HepG2 (cell line): ENCODE measurements around the gene FTL. TPM values are rescaled to one million over a fixed set of nuclear protein-coding genes. Genes with fewer than 3 reads are reported as not detected.

Experiments
- BORCS8-MEF2B ChIP-seq: sonication (generic); formaldehyde crosslinking; IDR thresholded peaks from 2 replicates; pipeline ENCODE4 v1.8.0; 2022; ENCODE audit warnings: mild to moderate bottlenecking, missing genetic modification reagents
- FOXP1 ChIP-seq, 2 experiments: fragments of 450-650 bp in 1 of 2; IDR thresholded peaks; 2 replicates each; pipeline ENCODE4 v1.6.1; 2017 to 2018; ENCODE audit warnings: antibody characterized with exemption in 1 of 2
- MED1 ChIP-seq: sonication (generic); formaldehyde crosslinking; IDR thresholded peaks from 2 replicates; pipeline ENCODE4 v1.4.0; 2020; ENCODE audit warnings: missing genetic modification reagents
- MTERF4 ChIP-seq: sonication (generic); formaldehyde crosslinking; IDR thresholded peaks from 2 replicates; pipeline ENCODE4 v1.8.0; 2023; ENCODE audit warnings: mild to moderate bottlenecking, missing genetic modification reagents
- NPAS2 ChIP-seq: sonication (generic); formaldehyde crosslinking; IDR thresholded peaks from 2 replicates; pipeline ENCODE4 v1.8.0; 2022; ENCODE audit warnings: mild to moderate bottlenecking, missing genetic modification reagents, borderline replicate concordance
- NR3C1 ChIP-seq: sonication (generic); formaldehyde crosslinking; IDR thresholded peaks from 2 replicates; pipeline ENCODE4 v1.4.0; 2020; ENCODE audit warnings: missing genetic modification reagents
- RXRA ChIP-seq: sonication (generic); formaldehyde crosslinking; IDR thresholded peaks from 2 replicates; pipeline ENCODE4 v1.5.1; 2020; ENCODE audit warnings: missing genetic modification reagents
- TIGD3 ChIP-seq: sonication (generic); formaldehyde crosslinking; IDR thresholded peaks from 2 replicates; pipeline ENCODE4 v1.5.1; 2020; ENCODE audit warnings: mild to moderate bottlenecking, missing genetic modification reagents, borderline replicate concordance
- TRIM24 ChIP-seq: sonication (generic); formaldehyde crosslinking; IDR thresholded peaks from 2 replicates; pipeline ENCODE4 v1.8.0; 2022; ENCODE audit warnings: mild to moderate bottlenecking, missing genetic modification reagents
- ZBTB34 ChIP-seq: sonication (generic); formaldehyde crosslinking; IDR thresholded peaks from 2 replicates; pipeline ENCODE4 v1.8.0; 2022; ENCODE audit warnings: mild to moderate bottlenecking, missing genetic modification reagents
- ZNF235 ChIP-seq: sonication (generic); formaldehyde crosslinking; IDR thresholded peaks from 2 replicates; pipeline ENCODE4 v1.8.1; 2023; ENCODE audit warnings: mild to moderate bottlenecking, missing genetic modification reagents, borderline replicate concordance
- ZNF431 ChIP-seq: sonication (generic); formaldehyde crosslinking; IDR thresholded peaks from 2 replicates; pipeline ENCODE4 v1.9.0; 2022; ENCODE audit warnings: missing genetic modification reagents, low read depth, mild to moderate bottlenecking, borderline replicate concordance
- ZNF468 ChIP-seq: sonication (generic); formaldehyde crosslinking; IDR thresholded peaks from 2 replicates; pipeline ENCODE4 v1.8.0; 2022; ENCODE audit warnings: mild to moderate bottlenecking, moderate library complexity, missing genetic modification reagents
- ZNF513 ChIP-seq: sonication (generic); formaldehyde crosslinking; conservative IDR thresholded peaks from 2 replicates; pipeline ENCODE4 v1.5.0; 2020; ENCODE audit warnings: missing genetic modification reagents
- ZNF605 ChIP-seq: sonication (generic); formaldehyde crosslinking; IDR thresholded peaks from 2 replicates; pipeline ENCODE4 v1.8.0; 2022; ENCODE audit warnings: mild to moderate bottlenecking, missing genetic modification reagents
- polyA plus RNA-seq, 8 experiments: library from polyadenylated mRNA; depleted of rRNA in 3 of 8; stranded (reverse) in 7 of 8; unstranded in 1 of 8; fragments of >200 nt; fragmentation: Illumina TruSeq in 4 of 8; extraction: Trizol in 4 of 8; gene quantifications; 2 replicates each; pipeline versions ENCODE4 v1.2.1 to v1.2.3, GENCODE V29; 2011 to 2016; ENCODE audit warnings: low read depth in 4 of 8, missing spikeins in 1 of 8, mixed read lengths in 1 of 8; ENCODE audit not compliant: insufficient read depth in 1 of 8
- total RNA-seq, 5 experiments: library from RNA; depleted of rRNA; stranded (reverse); fragments of >200 nt; fragmentation: Illumina TruSeq; extraction: Trizol; gene quantifications; 2 replicates each; pipeline ENCODE4 v1.2.3, GENCODE V29; 2016; ENCODE audit warnings: low read depth in 1 of 5

The FTL gene
- total and polyA plus RNA-seq, 2 of the 13 experiments (the other 11 are each of a cell fraction or from before 2014, with no cell fraction given): 2,721 to 8,800 TPM

GRCh38 chr19:48933382-48933932 is 31.7 kb upstream of the FTL start, which contains the start of gene DHDH (continued):
- TF ChIP-seq ZBTB34 (CRISPR knock-in tag) (no peak), MED1 (no peak), NR3C1 (CRISPR knock-in tag) (no peak), ZNF513 (CRISPR knock-in tag) (no peak), ZNF605 (no peak), TIGD3 (CRISPR knock-in tag) (no peak), MTERF4 (no peak), TRIM24 (CRISPR knock-in tag) (no peak), NPAS2 (CRISPR knock-in tag) (no peak), ZNF431 (no peak), ZNF235 (no peak), ZNF468 (no peak), BORCS8-MEF2B (0 out of 2 replicates have a peak, but pooled peaks have one; percentile 24), FOXP1 (IDR thresholded peaks at IDR 0.05) (no peak), FOXP1 (CRISPR knock-in tag; IDR thresholded peaks at IDR 0.05) (no peak), RXRA (CRISPR knock-in tag) (0 out of 2 replicates have a peak, but pooled peaks have one; percentile 23)
